Measurements from ENCODE around the gene PIH1D1.

Gene PIH1D1

DNA sequence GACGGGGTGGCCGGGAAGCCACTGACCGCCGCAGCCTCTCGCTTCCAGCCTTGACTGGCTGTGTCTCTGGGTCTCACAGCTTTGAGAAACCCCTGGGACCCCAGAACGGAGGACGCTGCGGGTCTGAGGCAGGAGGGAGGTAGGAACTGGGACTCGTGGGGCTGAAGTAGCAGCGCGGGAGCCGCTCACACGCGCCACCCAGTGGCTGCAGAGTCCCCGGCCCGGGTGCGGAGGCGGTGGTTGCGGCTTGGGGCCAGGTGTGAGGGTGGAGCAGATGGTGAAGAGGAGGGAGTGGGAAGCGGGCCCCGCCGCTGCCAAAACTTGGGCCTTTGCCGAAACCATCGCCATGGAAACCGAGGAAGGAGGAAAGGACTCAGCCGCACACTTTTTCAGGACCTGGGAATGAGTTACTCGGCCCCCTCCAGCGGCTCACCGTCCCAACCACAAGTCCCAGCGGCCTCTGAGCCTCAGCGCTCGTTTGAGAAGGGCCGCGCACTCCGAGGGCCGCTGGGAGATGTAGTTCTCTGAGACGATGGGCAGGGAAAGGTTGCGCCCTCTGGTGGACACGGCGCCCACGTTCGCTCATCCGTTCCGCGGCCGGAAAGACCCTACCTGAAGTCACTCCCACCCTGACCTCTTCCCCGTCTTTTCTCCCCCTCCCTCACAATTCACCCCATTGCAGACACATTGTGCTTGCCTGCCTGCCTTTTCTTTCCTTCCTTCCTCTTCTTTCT is 8.1 kb downstream of the PIH1D1 start:
- H3K4me3 ChIP-seq (ENCODE audit: insufficient read depth, low read depth, low read length, poor library complexity, severe bottlenecking), result peak overlapping the region; percentile 60
- peaks cover 19% of the 10 kb centered on the region for H3K4me1 ChIP-seq (ENCODE audit: control insufficient read depth, insufficient read depth, low read length, poor library complexity, severe bottlenecking)
- H3K27ac ChIP-seq (ENCODE audit: insufficient read depth, low read length, poor library complexity, severe bottlenecking), result peak overlapping the region; percentile 51
- peaks cover 10% of the 10 kb centered on the region for H3K36me3 ChIP-seq (ENCODE audit: control insufficient read depth, insufficient read depth, low read length)
- peaks cover 39% of the 10 kb centered on the region for H3K27me3 ChIP-seq (replicated peaks; ENCODE audit: control insufficient read depth, insufficient read depth, low read length, poor library complexity, severe bottlenecking)
- no peaks in the 10 kb centered on the region for H3K9me3 ChIP-seq (ENCODE audit: control insufficient read depth, low read length)
- peak; percentile 82 to 88 (median 83) for DNase-seq

- H3K27ac ChIP-seq (ENCODE audit: insufficient read depth, low read length, poor library complexity, severe bottlenecking), result no peak overlapping the region
Observed at GRCh38 chr19:49442771-49443365, 8.7 kb downstream of the PIH1D1 start.

GRCh38 chr19:49442354-49442753 is 9.3 kb downstream of the PIH1D1 start:
- DNase-seq, result no peak
- Histone ChIP-seq H3K36me3 (ENCODE audit: control insufficient read depth, insufficient read depth, low read length) (peaks cover 7% of the 10 kb centered on the region), H3K4me1 (ENCODE audit: control insufficient read depth, insufficient read depth, low read length, poor library complexity, severe bottlenecking) (peaks cover 19% of the 10 kb centered on the region), H3K9me3 (ENCODE audit: control insufficient read depth, low read length) (no peaks in the 10 kb centered on the region), H3K4me3 (ENCODE audit: insufficient read depth, low read depth, low read length, poor library complexity, severe bottlenecking) (no peak overlapping the region), H3K27me3 (replicated peaks; ENCODE audit: control insufficient read depth, insufficient read depth, low read length, poor library complexity, severe bottlenecking) (peaks cover 45% of the 10 kb centered on the region), H3K27ac (ENCODE audit: insufficient read depth, low read length, poor library complexity, severe bottlenecking) (no peak overlapping the region)

More at GRCh38 chr19:49442771-49443365, 8.7 kb downstream of the PIH1D1 start:
- Histone ChIP-seq H3K4me1 (ENCODE audit: control insufficient read depth, insufficient read depth, low read length, poor library complexity, severe bottlenecking) (peaks cover 19% of the 10 kb centered on the region), H3K27me3 (replicated peaks; ENCODE audit: control insufficient read depth, insufficient read depth, low read length, poor library complexity, severe bottlenecking) (peaks cover 45% of the 10 kb centered on the region), H3K9me3 (ENCODE audit: control insufficient read depth, low read length) (no peaks in the 10 kb centered on the region), H3K4me3 (ENCODE audit: insufficient read depth, low read depth, low read length, poor library complexity, severe bottlenecking) (peak overlapping the region; percentile 60), H3K36me3 (ENCODE audit: control insufficient read depth, insufficient read depth, low read length) (peaks cover 10% of the 10 kb centered on the region)
- peak; percentile 22 to 53 (median 29) for DNase-seq

- Histone ChIP-seq H3K4me1 (ENCODE audit: control insufficient read depth, insufficient read depth, low read length, poor library complexity, severe bottlenecking) (peaks cover 19% of the 10 kb centered on the region), H3K27me3 (replicated peaks; ENCODE audit: control insufficient read depth, insufficient read depth, low read length, poor library complexity, severe bottlenecking) (peaks cover 46% of the 10 kb centered on the region), H3K4me3 (ENCODE audit: insufficient read depth, low read depth, low read length, poor library complexity, severe bottlenecking) (no peak overlapping the region), H3K36me3 (ENCODE audit: control insufficient read depth, insufficient read depth, low read length) (peaks cover 3% of the 10 kb centered on the region), H3K9me3 (ENCODE audit: control insufficient read depth, low read length) (no peaks in the 10 kb centered on the region), H3K27ac (ENCODE audit: insufficient read depth, low read length, poor library complexity, severe bottlenecking) (no peak overlapping the region)
- DNase-seq, result no peak
Observed at GRCh38 chr19:49441960-49442350, 9.7 kb downstream of the PIH1D1 start.

DNA sequence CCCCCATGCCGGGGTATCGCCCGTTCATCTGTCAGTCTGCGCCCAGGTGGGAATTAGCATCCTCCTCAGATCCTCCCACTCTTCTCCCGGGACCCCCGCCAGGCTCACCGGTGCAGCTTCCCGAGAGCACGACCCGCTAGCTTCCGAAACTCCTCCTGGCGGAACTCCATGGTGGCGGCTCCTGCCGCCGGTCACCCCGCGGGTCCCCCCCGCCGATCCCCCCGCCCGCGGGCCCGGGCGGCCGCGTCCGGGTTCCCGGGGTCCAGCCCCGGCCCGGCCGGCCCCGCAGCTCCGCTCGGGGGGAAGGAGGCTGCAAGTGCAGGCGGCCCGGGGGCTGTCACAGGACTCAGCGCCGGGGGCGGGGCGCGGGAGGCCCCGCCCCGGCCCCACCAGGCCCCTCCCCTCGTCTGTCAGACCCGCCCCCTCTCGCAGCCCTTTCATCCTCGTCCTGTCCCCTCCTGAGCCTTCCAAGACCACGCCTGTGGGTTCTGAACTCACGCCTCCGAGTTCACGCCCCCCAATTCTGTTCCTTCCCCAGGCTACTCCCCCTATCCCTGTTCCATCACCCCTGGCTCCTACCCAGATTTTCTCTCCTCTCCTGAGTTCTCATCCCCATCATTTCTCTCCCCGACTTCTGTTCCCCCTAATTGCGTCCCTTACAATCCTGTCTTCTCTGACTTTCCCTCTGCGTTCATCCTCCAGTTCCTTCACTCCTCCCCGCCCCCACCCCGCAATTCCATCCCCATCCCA is 10.2 kb downstream of the PIH1D1 start, which contains the start of gene SLC17A7:
TSS of gene SLC17A7 (minus strand) at position 318 of the 750 bp plus-strand sequence. CDS start at position 170, 148 bp downstream.
- peak; percentile 21 to 44 (median 31) for DNase-seq
- Histone ChIP-seq H3K4me1 (ENCODE audit: control insufficient read depth, insufficient read depth, low read length, poor library complexity, severe bottlenecking) (peaks cover 22% of the 10 kb centered on the region), H3K27ac (ENCODE audit: insufficient read depth, low read length, poor library complexity, severe bottlenecking) (no peak within 1 kb of the TSS), H3K4me3 (ENCODE audit: insufficient read depth, low read depth, low read length, poor library complexity, severe bottlenecking) (no peak within 1 kb of the TSS), H3K27me3 (replicated peaks; ENCODE audit: control insufficient read depth, insufficient read depth, low read length, poor library complexity, severe bottlenecking) (peaks cover 52% of the 10 kb centered on the region), H3K9me3 (ENCODE audit: control insufficient read depth, low read length) (no peaks in the 10 kb centered on the region), H3K36me3 (ENCODE audit: control insufficient read depth, insufficient read depth, low read length) (no peaks in the 10 kb centered on the region)

GRCh38 chr19:49440439-49441209 is 11.0 kb downstream of the PIH1D1 start:
- H3K36me3 ChIP-seq (ENCODE audit: control insufficient read depth, insufficient read depth, low read length), result no peaks in the 10 kb centered on the region
- H3K27me3 ChIP-seq (replicated peaks; ENCODE audit: control insufficient read depth, insufficient read depth, low read length, poor library complexity, severe bottlenecking), result peaks cover 59% of the 10 kb centered on the region
- H3K27ac ChIP-seq (ENCODE audit: insufficient read depth, low read length, poor library complexity, severe bottlenecking), result no peak overlapping the region
- H3K4me3 ChIP-seq (ENCODE audit: insufficient read depth, low read depth, low read length, poor library complexity, severe bottlenecking), result no peak overlapping the region
- DNase-seq, result no peak
- peaks cover 25% of the 10 kb centered on the region for H3K4me1 ChIP-seq (ENCODE audit: control insufficient read depth, insufficient read depth, low read length, poor library complexity, severe bottlenecking)
- no peaks in the 10 kb centered on the region for H3K9me3 ChIP-seq (ENCODE audit: control insufficient read depth, low read length)

DNA sequence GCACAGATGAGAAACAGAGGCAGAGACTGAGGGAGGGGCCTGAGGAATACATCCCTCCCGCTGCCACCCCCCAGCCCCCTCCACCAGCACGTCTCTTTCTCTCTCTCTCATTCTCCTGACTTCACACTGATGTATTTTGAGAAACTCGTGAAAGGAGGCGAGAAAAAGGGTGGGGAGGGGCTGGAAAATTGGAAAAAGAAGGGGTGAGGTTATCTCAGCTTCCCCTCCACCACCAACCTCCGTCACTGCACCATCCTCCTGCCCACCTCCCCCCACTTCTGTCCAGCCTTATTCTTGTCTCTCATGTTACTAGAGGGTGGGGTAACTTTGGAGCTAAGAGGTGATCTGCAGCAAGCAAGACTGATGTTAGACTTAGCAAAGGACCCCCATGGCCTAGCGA is 11.8 kb downstream of the PIH1D1 start:
- H3K27me3 ChIP-seq (replicated peaks; ENCODE audit: control insufficient read depth, insufficient read depth, low read length, poor library complexity, severe bottlenecking), result peaks cover 59% of the 10 kb centered on the region
- H3K4me3 ChIP-seq (ENCODE audit: insufficient read depth, low read depth, low read length, poor library complexity, severe bottlenecking), result no peak overlapping the region
- peaks cover 25% of the 10 kb centered on the region for H3K4me1 ChIP-seq (ENCODE audit: control insufficient read depth, insufficient read depth, low read length, poor library complexity, severe bottlenecking)
- no peaks in the 10 kb centered on the region for H3K36me3 ChIP-seq (ENCODE audit: control insufficient read depth, insufficient read depth, low read length)
- DNase-seq, result no peak
- no peak overlapping the region for H3K27ac ChIP-seq (ENCODE audit: insufficient read depth, low read length, poor library complexity, severe bottlenecking)
- H3K9me3 ChIP-seq (ENCODE audit: control insufficient read depth, low read length), result no peaks in the 10 kb centered on the region

DNA sequence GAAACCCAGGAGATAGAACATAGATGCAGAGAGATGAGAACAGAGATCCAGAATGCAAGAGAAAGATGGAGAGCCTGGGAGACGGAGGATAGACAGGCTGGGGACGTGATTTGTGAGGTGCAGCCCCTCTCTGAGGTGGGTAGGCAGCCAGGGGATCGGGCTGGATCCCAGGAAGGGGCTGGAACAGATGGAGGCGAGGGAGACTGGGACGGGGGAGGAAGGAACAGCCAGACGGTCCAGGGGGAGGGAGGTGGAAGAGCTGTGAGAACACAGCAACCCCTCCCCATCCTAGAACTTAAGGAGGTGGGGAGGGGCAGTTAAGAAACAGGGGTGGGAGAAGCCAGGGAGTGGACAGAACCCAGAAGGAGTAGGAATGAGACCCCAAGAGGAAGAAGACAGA is 13.4 kb downstream of the PIH1D1 start:
- peaks cover 28% of the 10 kb centered on the region for H3K4me1 ChIP-seq (ENCODE audit: control insufficient read depth, insufficient read depth, low read length, poor library complexity, severe bottlenecking)
- no peaks in the 10 kb centered on the region for H3K9me3 ChIP-seq (ENCODE audit: control insufficient read depth, low read length)
- no peak overlapping the region for H3K27ac ChIP-seq (ENCODE audit: insufficient read depth, low read length, poor library complexity, severe bottlenecking)
- H3K36me3 ChIP-seq (ENCODE audit: control insufficient read depth, insufficient read depth, low read length), result no peaks in the 10 kb centered on the region
- H3K27me3 ChIP-seq (replicated peaks; ENCODE audit: control insufficient read depth, insufficient read depth, low read length, poor library complexity, severe bottlenecking), result peaks cover 73% of the 10 kb centered on the region
- no peak for DNase-seq
- no peak overlapping the region for H3K4me3 ChIP-seq (ENCODE audit: insufficient read depth, low read depth, low read length, poor library complexity, severe bottlenecking)

DNA sequence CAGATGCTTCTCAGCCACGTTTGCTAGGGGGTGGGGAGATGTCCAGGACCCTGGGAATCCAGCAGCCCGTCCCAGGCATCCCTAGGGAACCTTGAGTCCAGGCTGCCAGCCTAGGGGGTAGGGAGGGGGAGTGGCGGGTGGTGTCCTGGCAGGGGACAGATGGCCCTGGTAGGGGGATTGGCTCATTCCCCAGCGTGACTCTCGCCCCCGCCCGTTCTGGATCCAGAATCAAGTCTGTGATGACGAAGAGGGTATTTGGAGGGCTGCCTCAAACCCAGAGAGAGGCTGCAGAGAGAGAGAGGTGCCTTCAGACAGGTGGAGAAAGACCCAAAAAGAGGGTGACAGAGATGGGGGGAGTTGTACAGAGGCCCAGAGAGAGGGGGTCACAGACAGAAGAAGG is 14.4 kb downstream of the PIH1D1 start:
- H3K27me3 ChIP-seq (replicated peaks; ENCODE audit: control insufficient read depth, insufficient read depth, low read length, poor library complexity, severe bottlenecking), result peaks cover 80% of the 10 kb centered on the region
- H3K36me3 ChIP-seq (ENCODE audit: control insufficient read depth, insufficient read depth, low read length), result no peaks in the 10 kb centered on the region
- DNase-seq, result no peak
- no peaks in the 10 kb centered on the region for H3K9me3 ChIP-seq (ENCODE audit: control insufficient read depth, low read length)
- peaks cover 27% of the 10 kb centered on the region for H3K4me1 ChIP-seq (ENCODE audit: control insufficient read depth, insufficient read depth, low read length, poor library complexity, severe bottlenecking)
- no peak overlapping the region for H3K4me3 ChIP-seq (ENCODE audit: insufficient read depth, low read depth, low read length, poor library complexity, severe bottlenecking)
- H3K27ac ChIP-seq (ENCODE audit: insufficient read depth, low read length, poor library complexity, severe bottlenecking), result no peak overlapping the region

Measured in effector memory CD4-positive, alpha-beta T cell (primary cell).